IMR-90 (cell line): ENCODE results near the gene C1orf105. TPM values are rescaled to one million over a fixed set of nuclear protein-coding genes. Genes with fewer than 3 reads are reported as not detected.

Source experiments
- ATAC-seq: fragments of 200-7000 bp; cut with Tn5 transposase; 2 replicates; pipeline ENCODE4 v1.9.1; 2020; ENCODE audit warnings: low read depth, mild to moderate bottlenecking, moderate library complexity
- BruUV-seq: library from RNA; stranded (reverse); fragments of 400-500 nt; replicated peaks from 2 replicates; lab custom pipeline; 2021; lab: Mats Ljungman, UMichigan
- CTCF ChIA-PET: fragments of 300-600 bp; formaldehyde crosslinking; extraction: SDS; loops from one replicate; lab custom pipeline; 2021; ENCODE audit warnings: antibody characterized with exemption; lab: Yijun Ruan, JAX
- POLR2A ChIA-PET: fragments of 300-600 bp; sonication (Branson Sonifier 250); formaldehyde crosslinking; loops from one replicate; lab custom pipeline; 2022; ENCODE audit warnings: antibody characterized with exemption; ENCODE audit not compliant: unreplicated experiment; lab: Charles Lee
- DNase-seq: peaks from one replicate; pipeline ENCODE4 v3.0.0; 2013
- H2AFZ ChIP-seq: replicated peaks from 2 replicates; pipeline ENCODE3; 2013; ENCODE audit warnings: low read length, mild to moderate bottlenecking; ENCODE audit not compliant: poor library complexity
- H2AK5ac ChIP-seq: 2 replicates; pipeline ENCODE4 v1.6.1; 2013; ENCODE audit warnings: low read depth, low read length, inconsistent platforms
- H2AK9ac ChIP-seq: replicated peaks from 2 replicates; pipeline ENCODE3; 2013; ENCODE audit warnings: mild to moderate bottlenecking, low read depth, low read length, moderate library complexity; ENCODE audit not compliant: poor library complexity
- H2BK120ac ChIP-seq: 2 replicates; pipeline ENCODE4 v1.6.1; 2013; ENCODE audit warnings: low read depth, low read length, inconsistent platforms
- H2BK15ac ChIP-seq: 3 replicates; pipeline ENCODE4 v1.6.1; 2013; ENCODE audit warnings: low read depth, low read length, inconsistent platforms
- H2BK20ac ChIP-seq: 2 replicates; pipeline ENCODE4 v1.6.1; 2013; ENCODE audit warnings: low read depth, mild to moderate bottlenecking, inconsistent platforms, low read length, moderate library complexity
- H2BK5ac ChIP-seq: 2 replicates; pipeline ENCODE4 v1.6.1; 2013; ENCODE audit warnings: mild to moderate bottlenecking, low read depth, low read length, inconsistent platforms; ENCODE audit not compliant: poor library complexity, severe bottlenecking
- H3K14ac ChIP-seq: replicated peaks from 2 replicates; pipeline ENCODE4 v1.6.1; 2013; ENCODE audit warnings: low read depth, low read length, inconsistent platforms
- H3K18ac ChIP-seq: 2 replicates; pipeline ENCODE4 v1.6.1; 2013; ENCODE audit warnings: low read depth, low read length, control low read depth
- H3K23ac ChIP-seq: 2 replicates; pipeline ENCODE4 v1.6.1; 2013; ENCODE audit warnings: low read depth, low read length, inconsistent platforms
- H3K27ac ChIP-seq: 2 replicates; pipeline ENCODE4 v1.5.1; 2013; ENCODE audit warnings: mild to moderate bottlenecking, control low read depth, low read length; ENCODE audit not compliant: insufficient read depth
- H3K27me3 ChIP-seq: 2 replicates; pipeline ENCODE4 v1.6.1; 2013; ENCODE audit warnings: low read length; ENCODE audit not compliant: control insufficient read depth, insufficient read depth
- H3K36me3 ChIP-seq: 2 replicates; pipeline ENCODE4 v1.6.1; 2013; ENCODE audit warnings: low read length, mixed read lengths; ENCODE audit not compliant: control insufficient read depth, insufficient read depth
- H3K4ac ChIP-seq: 2 replicates; pipeline ENCODE4 v1.6.1; 2013; ENCODE audit warnings: low read depth, low read length, inconsistent platforms
- H3K4me1 ChIP-seq: 2 replicates; pipeline ENCODE4 v1.6.1; 2013; ENCODE audit warnings: low read length, mixed read lengths; ENCODE audit not compliant: control insufficient read depth, insufficient read depth
- H3K4me2 ChIP-seq: 2 replicates; pipeline ENCODE4 v1.6.1; 2013; ENCODE audit warnings: low read depth, mild to moderate bottlenecking, control low read depth, low read length, moderate library complexity
- H3K4me3 ChIP-seq: 2 replicates; pipeline ENCODE4 v1.5.1; 2013; ENCODE audit warnings: low read depth, mild to moderate bottlenecking, control low read depth, low read length, moderate library complexity; ENCODE audit not compliant: insufficient read depth
- H3K56ac ChIP-seq: 2 replicates; pipeline ENCODE4 v1.6.1; 2013; ENCODE audit warnings: low read length, inconsistent platforms; ENCODE audit not compliant: insufficient read depth; ENCODE audit errors: extremely low read depth
- H3K79me1 ChIP-seq, 2 experiments: 2 replicates each; pipeline ENCODE4 v1.6.1; 2013; ENCODE audit warnings: low read length in 2 of 2, inconsistent platforms in 1 of 2, low read depth in 1 of 2
- H3K9ac ChIP-seq: 2 replicates; pipeline ENCODE4 v1.6.1; 2013; ENCODE audit warnings: low read depth, low read length, control low read depth
- H3K9me1 ChIP-seq: 2 replicates; pipeline ENCODE4 v1.6.1; 2013; ENCODE audit warnings: low read length, inconsistent platforms; ENCODE audit not compliant: insufficient read depth
- H3K9me3 ChIP-seq: 2 replicates; pipeline ENCODE4 v1.6.1; 2013; ENCODE audit warnings: low read length; ENCODE audit not compliant: control insufficient read depth, insufficient read depth
- H4K20me1 ChIP-seq: 2 replicates; pipeline ENCODE4 v1.6.1; 2013; ENCODE audit warnings: low read length, inconsistent platforms; ENCODE audit not compliant: insufficient read depth
- H4K5ac ChIP-seq: 2 replicates; pipeline ENCODE4 v1.6.1; 2013; ENCODE audit warnings: mild to moderate bottlenecking, low read depth, low read length, control low read depth
- H4K8ac ChIP-seq, 2 experiments: 2 replicates each; pipeline ENCODE4 v1.6.1; 2013; ENCODE audit warnings: low read depth in 2 of 2, low read length in 2 of 2, control low read depth in 1 of 2, inconsistent platforms in 1 of 2
- H4K91ac ChIP-seq: 2 replicates; pipeline ENCODE4 v1.6.1; 2013; ENCODE audit warnings: low read depth, low read length, inconsistent platforms; ENCODE audit not compliant: insufficient read depth
- BHLHE40 ChIP-seq: fragments of 150-350 bp; IDR thresholded peaks from 2 replicates; pipeline ENCODE4 v1.6.1; 2016; ENCODE audit warnings: mild to moderate bottlenecking, low read depth, low read length
- CEBPB ChIP-seq: IDR thresholded peaks from 2 replicates; pipeline ENCODE4 v1.6.1; 2012; ENCODE audit warnings: low read depth, low read length, improper control_type of control experiment
- CHD1 ChIP-seq: IDR thresholded peaks from 2 replicates; pipeline ENCODE4 v1.6.1; 2012; ENCODE audit warnings: low read depth, low read length, improper control_type of control experiment
- MAZ ChIP-seq: IDR thresholded peaks from 2 replicates; pipeline ENCODE4 v1.6.1; 2012; ENCODE audit warnings: low read depth, mild to moderate bottlenecking, low read length, improper control_type of control experiment, moderate library complexity, borderline replicate concordance
- MXI1 ChIP-seq: IDR thresholded peaks from 2 replicates; pipeline ENCODE4 v1.6.1; 2012; ENCODE audit warnings: low read depth, mild to moderate bottlenecking, low read length, moderate library complexity, borderline replicate concordance
- NFE2L2 ChIP-seq: fragments of 150-350 bp; IDR thresholded peaks from 2 replicates; pipeline ENCODE4 v1.6.1; 2016; ENCODE audit warnings: low read depth, mild to moderate bottlenecking, low read length
- RCOR1 ChIP-seq: IDR thresholded peaks from 2 replicates; pipeline ENCODE4 v1.6.1; 2012; ENCODE audit warnings: mild to moderate bottlenecking, low read length, improper control_type of control experiment; ENCODE audit not compliant: insufficient replicate concordance
- RFX5 ChIP-seq: IDR thresholded peaks from 2 replicates; pipeline ENCODE4 v1.8.0; 2012; ENCODE audit warnings: low read depth, mild to moderate bottlenecking, low read length, moderate library complexity
- WGBS, 2 experiments: methylation state at CpG; one replicate each; pipeline versions ENCODE4 v1.1.5 to v1.1.7; 2013; ENCODE audit warnings: missing lambda C conversion rate in 2 of 2; ENCODE audit not compliant: insufficient read length in 1 of 2; ENCODE audit errors: extremely low coverage in 2 of 2; 5-methylcytosine and 5-hydroxymethylcytosine counted together
- dilution Hi-C: fragments of 300-500 bp; cut with HindIII; formaldehyde crosslinking; loops from one replicate; pipeline ENCODE4 v1.14.3; 2018; ENCODE audit warnings: low sequenced_read_pairs; ENCODE audit not compliant: unreplicated experiment
- in situ Hi-C: fragments of 300-500 bp; cut with MboI; formaldehyde crosslinking; loops from 3 replicates; pipeline ENCODE4 v1.14.3; 2019; ENCODE audit warnings: low sequenced_read_pairs, inconsistent platforms, mixed read lengths
- intact Hi-C: fragments of 100-400 bp; cut with micrococcal nuclease; formaldehyde crosslinking; loops from 2 replicates; pipeline ENCODE4 v1.10.0; 2022
- polyA plus RNA-seq, 3 experiments: library from polyadenylated mRNA; depleted of rRNA; stranded (reverse); fragments of >200 nt; gene quantifications; 2 replicates each; pipeline ENCODE4 v1.2.3, GENCODE V29; 2012; ENCODE audit warnings: low replicate concordance in 1 of 3
- total RNA-seq: library from RNA; depleted of rRNA; stranded (reverse); fragments of >200 nt; gene quantifications from 2 replicates; pipeline ENCODE4 v1.2.3, GENCODE V29; 2012
- TF ChIP-seq, protein P1 (sequence below): fragments of 150-350 bp; IDR thresholded peaks from 2 replicates; pipeline ENCODE4 v1.6.1; 2016; ENCODE audit warnings: low read depth, mild to moderate bottlenecking, low read length, moderate library complexity, borderline replicate concordance
- TF ChIP-seq, protein P2 (sequence below): conservative IDR thresholded peaks from 2 replicates; pipeline ENCODE4 v1.5.1; 2012; ENCODE audit warnings: mild to moderate bottlenecking, low read depth, low read length, improper control_type of control experiment

Gene C1orf105
- total and polyA plus RNA-seq, 2 of the 4 experiments (the other 2 are of a cell fraction): not detected

DNA sequence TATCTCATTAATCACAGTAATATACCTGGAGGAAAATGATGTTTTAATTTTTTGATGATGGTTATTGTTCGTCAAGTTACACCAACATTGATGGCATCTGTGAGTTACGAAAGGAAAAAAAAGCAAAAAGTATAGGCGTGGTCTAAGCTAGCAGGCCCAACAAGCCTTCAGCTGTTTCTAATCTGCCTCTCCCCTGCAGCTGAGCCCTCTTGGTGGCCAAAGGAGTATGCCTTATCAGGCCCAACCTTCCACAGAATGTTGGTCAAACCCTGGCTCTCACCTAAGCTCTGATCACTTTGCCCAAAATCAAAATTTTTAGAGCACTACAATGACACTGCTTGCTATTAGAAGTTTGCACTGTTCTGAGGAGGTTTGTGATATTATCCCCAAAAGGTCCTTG is 4.9 kb downstream of the C1orf105 start:
- no peak overlapping the region for H2BK120ac ChIP-seq
- dilution Hi-C loops: no loop called here
- H4K91ac ChIP-seq: no peak overlapping the region
- in situ Hi-C loops: loop anchor here (10.0 kb wide), 1 partner anchor 421 kb away; no protein-coding TSS in a partner anchor
- intact Hi-C loops: no loop called here
- no peak overlapping the region for H3K4ac ChIP-seq
- ATAC-seq (no peak), DNase-seq (no peak)
- no peak overlapping the region for H2AK5ac ChIP-seq
- no peak overlapping the region for H3K56ac ChIP-seq
- TF ChIP-seq NFE2L2 (no peak), RCOR1 (no peak), RFX5 (no peak), CEBPB (no peak), MAZ (no peak), CHD1 (no peak), MXI1 (no peak), BHLHE40 (no peak)
- TF ChIP-seq, protein P1, sequence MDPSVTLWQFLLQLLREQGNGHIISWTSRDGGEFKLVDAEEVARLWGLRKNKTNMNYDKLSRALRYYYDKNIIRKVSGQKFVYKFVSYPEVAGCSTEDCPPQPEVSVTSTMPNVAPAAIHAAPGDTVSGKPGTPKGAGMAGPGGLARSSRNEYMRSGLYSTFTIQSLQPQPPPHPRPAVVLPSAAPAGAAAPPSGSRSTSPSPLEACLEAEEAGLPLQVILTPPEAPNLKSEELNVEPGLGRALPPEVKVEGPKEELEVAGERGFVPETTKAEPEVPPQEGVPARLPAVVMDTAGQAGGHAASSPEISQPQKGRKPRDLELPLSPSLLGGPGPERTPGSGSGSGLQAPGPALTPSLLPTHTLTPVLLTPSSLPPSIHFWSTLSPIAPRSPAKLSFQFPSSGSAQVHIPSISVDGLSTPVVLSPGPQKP: no peak
- TF ChIP-seq, protein P2, sequence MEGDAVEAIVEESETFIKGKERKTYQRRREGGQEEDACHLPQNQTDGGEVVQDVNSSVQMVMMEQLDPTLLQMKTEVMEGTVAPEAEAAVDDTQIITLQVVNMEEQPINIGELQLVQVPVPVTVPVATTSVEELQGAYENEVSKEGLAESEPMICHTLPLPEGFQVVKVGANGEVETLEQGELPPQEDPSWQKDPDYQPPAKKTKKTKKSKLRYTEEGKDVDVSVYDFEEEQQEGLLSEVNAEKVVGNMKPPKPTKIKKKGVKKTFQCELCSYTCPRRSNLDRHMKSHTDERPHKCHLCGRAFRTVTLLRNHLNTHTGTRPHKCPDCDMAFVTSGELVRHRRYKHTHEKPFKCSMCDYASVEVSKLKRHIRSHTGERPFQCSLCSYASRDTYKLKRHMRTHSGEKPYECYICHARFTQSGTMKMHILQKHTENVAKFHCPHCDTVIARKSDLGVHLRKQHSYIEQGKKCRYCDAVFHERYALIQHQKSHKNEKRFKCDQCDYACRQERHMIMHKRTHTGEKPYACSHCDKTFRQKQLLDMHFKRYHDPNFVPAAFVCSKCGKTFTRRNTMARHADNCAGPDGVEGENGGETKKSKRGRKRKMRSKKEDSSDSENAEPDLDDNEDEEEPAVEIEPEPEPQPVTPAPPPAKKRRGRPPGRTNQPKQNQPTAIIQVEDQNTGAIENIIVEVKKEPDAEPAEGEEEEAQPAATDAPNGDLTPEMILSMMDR: no peak
- H4K8ac ChIP-seq: no peak overlapping the region
- H3K4me3 ChIP-seq: no peak overlapping the region
- H3K9me1 ChIP-seq: 0 out of 2 replicates have a peak, but pooled peaks cover 4% of the 10 kb centered on the region
- no peak overlapping the region for H3K9ac ChIP-seq
- H3K36me3 ChIP-seq: no peaks in the 10 kb centered on the region
- ChIA-PET POLR2A (no interaction called here), CTCF (no interaction called here)
- H2AK9ac ChIP-seq: no peak overlapping the region
- no peak overlapping the region for H2BK20ac ChIP-seq
- no peaks in the 10 kb centered on the region for H3K4me1 ChIP-seq
- no peak overlapping the region for H2BK15ac ChIP-seq
- H3K23ac ChIP-seq: no peak overlapping the region
- peaks cover 0 to 13% of the 10 kb centered on the region in 2 experiments; a peak in 3 of 4 replicates for H3K79me1 ChIP-seq
- no peak overlapping the region for H3K4me2 ChIP-seq
- H3K18ac ChIP-seq: no peak overlapping the region
- H2AFZ ChIP-seq: no peak overlapping the region
- H3K9me3 ChIP-seq: no peaks in the 10 kb centered on the region
- H4K5ac ChIP-seq: no peak overlapping the region
- BruUV-seq: no TSS peak
- H4K20me1 ChIP-seq: peaks cover 4% of the 10 kb centered on the region; the same call in 1 of the 2 replicates
- H3K14ac ChIP-seq: no peak overlapping the region
- no CpG with 5 or more reads among the region's 3 CpGs for WGBS, 2 experiments
- H3K27me3 ChIP-seq: no peaks in the 10 kb centered on the region
- H2BK5ac ChIP-seq: no peak overlapping the region
- no peak overlapping the region for H3K27ac ChIP-seq
